ENCODE measurements around the gene RCBTB1. TPM values are rescaled to one million over a fixed set of nuclear protein-coding genes. Genes with fewer than 3 reads are reported as not detected.

RCBTB1 gene
- total RNA-seq, 1 donor from 2014 or later = 24.9 TPM

DNA sequence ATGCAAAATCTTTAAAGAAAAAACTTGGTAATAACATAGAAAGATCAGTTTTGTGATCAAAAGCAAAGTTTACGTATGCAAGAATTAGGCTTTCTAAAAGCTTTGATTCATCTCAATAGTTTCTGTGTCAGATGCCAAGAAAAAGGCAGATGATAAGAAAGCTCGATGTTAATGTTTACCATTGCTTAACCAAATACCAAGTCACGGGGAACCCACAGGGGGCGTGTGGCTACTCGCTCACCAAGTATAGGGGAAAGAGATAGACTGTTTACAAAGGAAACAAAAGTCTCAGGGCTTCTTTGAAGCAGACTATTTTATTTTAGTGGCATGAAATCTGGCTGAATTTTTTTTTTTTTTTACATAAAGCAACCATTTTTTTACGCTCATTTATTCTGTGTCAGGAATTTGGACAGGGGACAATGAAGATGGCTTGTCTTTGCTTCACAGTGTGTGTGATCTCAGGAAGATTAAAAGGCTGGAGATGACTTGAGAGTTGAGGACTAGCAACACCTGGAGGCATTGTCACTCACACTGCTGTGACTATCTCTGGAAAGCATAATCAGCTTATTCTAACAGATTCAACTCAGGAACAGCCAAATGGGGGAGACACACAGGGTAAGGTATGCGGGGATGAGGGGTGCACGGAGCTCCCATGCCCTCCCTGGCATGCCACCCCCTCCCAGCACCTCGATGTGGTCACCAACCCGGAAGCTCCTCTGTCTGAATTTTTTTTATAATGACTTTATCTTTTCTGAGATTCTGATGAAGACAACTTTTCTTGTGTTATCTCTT is 24.9 kb downstream of the RCBTB1 start:
- Histone ChIP-seq H3K36me3 (peaks cover 47% of the 10 kb centered on the region), H3K27ac (no peak overlapping the region), H3K4me1 (peaks cover 9% of the 10 kb centered on the region), H3K27me3 (ENCODE audit: low read depth) (no peaks in the 10 kb centered on the region), H3K9me3 (no peaks in the 10 kb centered on the region), H3K4me3 (no peak overlapping the region)
- TF ChIP-seq, protein P1, sequence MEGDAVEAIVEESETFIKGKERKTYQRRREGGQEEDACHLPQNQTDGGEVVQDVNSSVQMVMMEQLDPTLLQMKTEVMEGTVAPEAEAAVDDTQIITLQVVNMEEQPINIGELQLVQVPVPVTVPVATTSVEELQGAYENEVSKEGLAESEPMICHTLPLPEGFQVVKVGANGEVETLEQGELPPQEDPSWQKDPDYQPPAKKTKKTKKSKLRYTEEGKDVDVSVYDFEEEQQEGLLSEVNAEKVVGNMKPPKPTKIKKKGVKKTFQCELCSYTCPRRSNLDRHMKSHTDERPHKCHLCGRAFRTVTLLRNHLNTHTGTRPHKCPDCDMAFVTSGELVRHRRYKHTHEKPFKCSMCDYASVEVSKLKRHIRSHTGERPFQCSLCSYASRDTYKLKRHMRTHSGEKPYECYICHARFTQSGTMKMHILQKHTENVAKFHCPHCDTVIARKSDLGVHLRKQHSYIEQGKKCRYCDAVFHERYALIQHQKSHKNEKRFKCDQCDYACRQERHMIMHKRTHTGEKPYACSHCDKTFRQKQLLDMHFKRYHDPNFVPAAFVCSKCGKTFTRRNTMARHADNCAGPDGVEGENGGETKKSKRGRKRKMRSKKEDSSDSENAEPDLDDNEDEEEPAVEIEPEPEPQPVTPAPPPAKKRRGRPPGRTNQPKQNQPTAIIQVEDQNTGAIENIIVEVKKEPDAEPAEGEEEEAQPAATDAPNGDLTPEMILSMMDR (IDR thresholded peaks at IDR 0.05) = peak; percentile 28
- intact Hi-C loops (cut with DNase I) = no loop called here
- DNase-seq (no peak), ATAC-seq (peak; percentile 17 to 75)

DNA sequence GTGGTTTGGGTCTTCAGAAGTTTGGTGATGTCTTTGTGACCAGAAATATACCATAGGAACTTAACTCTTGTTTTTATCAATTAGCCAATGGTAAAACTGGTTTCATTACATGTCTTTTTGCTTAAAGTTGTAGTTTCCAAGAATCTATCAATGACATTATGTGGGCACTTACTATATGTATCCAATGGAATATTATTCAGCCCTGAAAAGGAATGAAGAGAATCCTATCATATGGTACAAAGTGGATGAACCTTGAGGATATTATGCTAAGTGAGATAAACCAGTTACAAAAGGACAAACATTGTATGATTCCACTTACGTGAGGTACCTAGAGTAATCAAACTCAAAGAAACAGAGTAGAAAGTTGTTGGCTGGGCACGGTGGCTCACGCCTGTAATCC is 26.4 kb downstream of the RCBTB1 start:
- TF ChIP-seq, protein P1 (IDR thresholded peaks at IDR 0.05) = no peak
- Histone ChIP-seq H3K27ac (no peak overlapping the region), H3K36me3 (peaks cover 59% of the 10 kb centered on the region), H3K4me1 (peaks cover 9% of the 10 kb centered on the region), H3K4me3 (no peak overlapping the region), H3K27me3 (ENCODE audit: low read depth) (no peaks in the 10 kb centered on the region), H3K9me3 (no peaks in the 10 kb centered on the region)
- DNase-seq = no peak
- intact Hi-C loops (cut with DNase I) = no loop called here
- ATAC-seq = no peak

DNA sequence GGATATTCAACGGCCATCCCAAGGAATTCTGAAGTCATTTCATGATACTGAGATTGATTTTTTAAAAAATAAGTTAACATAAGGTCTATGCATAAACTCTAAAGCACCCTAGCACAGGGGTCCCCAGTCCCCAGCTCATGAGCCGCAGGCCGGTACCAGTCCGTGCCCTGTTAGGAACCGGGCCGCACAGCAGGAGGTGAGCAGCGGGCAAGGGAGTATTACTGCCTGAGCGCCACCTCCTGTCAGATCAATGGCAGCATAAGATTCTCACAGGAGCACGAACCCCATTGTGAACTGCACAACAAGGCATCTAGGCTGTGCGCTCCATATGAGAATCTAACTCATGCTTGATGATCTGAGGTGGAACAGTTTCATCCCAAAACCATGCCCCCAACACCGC is 31.0 kb downstream of the RCBTB1 start:
- Histone ChIP-seq H3K27ac (no peak overlapping the region), H3K4me3 (no peak overlapping the region), H3K36me3 (peaks cover 83% of the 10 kb centered on the region), H3K4me1 (no peaks in the 10 kb centered on the region), H3K27me3 (ENCODE audit: low read depth) (no peaks in the 10 kb centered on the region), H3K9me3 (no peaks in the 10 kb centered on the region)
- no peak for DNase-seq
- TF ChIP-seq, protein P1 (IDR thresholded peaks at IDR 0.05) = no peak
- intact Hi-C loops (cut with DNase I) = no loop called here
- no peak for ATAC-seq

DNA sequence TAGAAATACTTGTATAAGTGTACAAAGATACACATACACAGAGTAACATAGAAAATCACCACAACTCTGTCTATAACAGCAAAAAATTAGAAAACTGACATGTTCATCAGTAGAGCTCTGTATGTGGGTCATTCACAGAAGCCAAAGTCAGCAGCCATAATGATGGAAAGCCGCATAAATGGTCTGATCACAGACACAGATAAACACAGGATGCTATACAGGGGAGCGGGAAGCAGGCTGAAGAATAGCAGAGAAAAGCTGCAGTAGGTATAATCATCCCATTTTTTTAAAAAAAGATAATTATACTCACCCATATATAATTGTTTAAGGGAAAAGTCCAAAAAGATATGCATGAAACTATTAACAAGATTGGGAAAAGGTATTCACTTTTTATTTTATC is 31.5 kb downstream of the RCBTB1 start:
- intact Hi-C loops (cut with DNase I) = no loop called here
- peaks cover 80% of the 10 kb centered on the region for H3K36me3 ChIP-seq
- H3K4me3 ChIP-seq = no peak overlapping the region
- no peaks in the 10 kb centered on the region for H3K9me3 ChIP-seq
- DNase-seq (no peak), ATAC-seq (no peak)
- no peak overlapping the region for H3K27ac ChIP-seq
- H3K4me1 ChIP-seq = no peaks in the 10 kb centered on the region
- TF ChIP-seq, protein P1 (IDR thresholded peaks at IDR 0.05) = no peak
- H3K27me3 ChIP-seq (ENCODE audit: low read depth) = no peaks in the 10 kb centered on the region

DNA sequence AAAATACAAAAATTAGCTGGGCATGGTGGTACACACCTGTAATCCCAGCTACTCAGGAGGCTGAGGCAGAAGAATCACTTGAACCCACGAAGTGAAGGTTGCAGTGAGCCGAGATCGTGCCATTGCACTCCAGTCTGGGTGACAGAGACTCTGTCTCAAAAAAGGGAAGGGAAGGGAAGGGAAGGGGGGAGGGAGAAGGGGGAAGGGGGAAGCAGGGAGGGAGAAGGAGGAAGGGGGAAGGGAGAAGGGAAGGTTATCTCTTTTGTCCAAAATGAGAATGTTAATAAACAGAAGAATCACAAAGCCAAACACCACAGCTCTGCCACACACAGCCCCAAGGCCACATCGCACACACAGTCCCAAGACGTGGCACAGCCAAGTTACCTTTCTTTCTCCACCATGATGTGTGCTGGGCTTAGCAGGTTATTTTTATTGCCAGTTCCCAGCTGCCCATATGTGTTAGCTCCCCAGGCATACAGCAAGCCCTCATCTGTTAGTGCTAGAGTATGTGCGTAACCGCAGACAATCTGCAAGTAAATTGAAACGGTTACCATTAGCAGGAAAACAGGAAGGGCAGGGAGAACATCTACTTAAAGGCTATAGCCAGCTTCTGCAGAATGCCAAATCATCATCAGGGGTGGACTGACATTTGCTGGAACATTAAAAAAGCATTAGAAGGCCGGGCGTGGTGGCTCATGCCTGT is 34.3 kb downstream of the RCBTB1 start:
- DNase-seq (no peak), ATAC-seq (no peak)
- Histone ChIP-seq H3K36me3 (peaks cover 78% of the 10 kb centered on the region), H3K27ac (no peak overlapping the region), H3K4me3 (no peak overlapping the region), H3K27me3 (ENCODE audit: low read depth) (no peaks in the 10 kb centered on the region), H3K4me1 (no peaks in the 10 kb centered on the region), H3K9me3 (no peaks in the 10 kb centered on the region)
- TF ChIP-seq, protein P1 (IDR thresholded peaks at IDR 0.05) = no peak
- intact Hi-C loops (cut with DNase I) = no loop called here
